SK-N-MC (cell line): ENCODE measurements around the gene GNL3L.
A peak's percentile ranks its signal among the peaks of the same experiment; 100 is the strongest.
"Not testable (repeated sequence)": the region's sequence is repeated elsewhere in the genome, so short reads cannot be mapped to it uniquely, and the experiment has no call there.

Experiments
- DNase-seq: peaks from one replicate; pipeline ENCODE4 v3.0.0-alpha.2; 2011; ENCODE audit warnings: low read depth, low spot score
- H3K27ac ChIP-seq: fragments of 200-600 bp; sonication (generic); 2 replicates; pipeline ENCODE4 v1.5.1; 2016; ENCODE audit warnings: mixed run types
- H3K36me3 ChIP-seq: fragments of 200-600 bp; sonication (generic); 2 replicates; pipeline ENCODE4 v1.6.1; 2017; ENCODE audit warnings: antibody characterized with exemption, low read length, mixed read lengths; ENCODE audit not compliant: insufficient read depth
- H3K4me3 ChIP-seq: fragments of 200-600 bp; sonication (generic); 2 replicates; pipeline ENCODE4 v1.5.1; 2016
- H3K9ac ChIP-seq: fragments of 200-600 bp; sonication (generic); 2 replicates; pipeline ENCODE4 v1.8.0; 2017; ENCODE audit warnings: mixed run types, mixed read lengths; ENCODE audit not compliant: insufficient read length
- H3K9me3 ChIP-seq: fragments of 200-600 bp; sonication (generic); 2 replicates; pipeline ENCODE4 v1.6.1; 2017; ENCODE audit warnings: low read depth, mild to moderate bottlenecking, antibody characterized with exemption, low read length, moderate library complexity, mixed read lengths
- EZH2 ChIP-seq: fragments of 200-600 bp; sonication (generic); IDR thresholded peaks from one replicate; pipeline ENCODE4 v1.6.1; 2017; ENCODE audit warnings: antibody characterized with exemption
- FOXP2 ChIP-seq: optimal IDR thresholded peaks from 2 replicates; pipeline ENCODE3; 2011; ENCODE audit warnings: mild to moderate bottlenecking, moderate library complexity; ENCODE audit not compliant: insufficient read depth; ENCODE audit errors: extremely low read length, control extremely low read depth
- POLR2AphosphoS5 ChIP-seq: IDR thresholded peaks from 2 replicates; pipeline ENCODE4 v1.6.1; 2012; ENCODE audit warnings: mild to moderate bottlenecking, low read depth, low read length, borderline replicate concordance

Gene GNL3L, protein sequence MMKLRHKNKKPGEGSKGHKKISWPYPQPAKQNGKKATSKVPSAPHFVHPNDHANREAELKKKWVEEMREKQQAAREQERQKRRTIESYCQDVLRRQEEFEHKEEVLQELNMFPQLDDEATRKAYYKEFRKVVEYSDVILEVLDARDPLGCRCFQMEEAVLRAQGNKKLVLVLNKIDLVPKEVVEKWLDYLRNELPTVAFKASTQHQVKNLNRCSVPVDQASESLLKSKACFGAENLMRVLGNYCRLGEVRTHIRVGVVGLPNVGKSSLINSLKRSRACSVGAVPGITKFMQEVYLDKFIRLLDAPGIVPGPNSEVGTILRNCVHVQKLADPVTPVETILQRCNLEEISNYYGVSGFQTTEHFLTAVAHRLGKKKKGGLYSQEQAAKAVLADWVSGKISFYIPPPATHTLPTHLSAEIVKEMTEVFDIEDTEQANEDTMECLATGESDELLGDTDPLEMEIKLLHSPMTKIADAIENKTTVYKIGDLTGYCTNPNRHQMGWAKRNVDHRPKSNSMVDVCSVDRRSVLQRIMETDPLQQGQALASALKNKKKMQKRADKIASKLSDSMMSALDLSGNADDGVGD

DNA sequence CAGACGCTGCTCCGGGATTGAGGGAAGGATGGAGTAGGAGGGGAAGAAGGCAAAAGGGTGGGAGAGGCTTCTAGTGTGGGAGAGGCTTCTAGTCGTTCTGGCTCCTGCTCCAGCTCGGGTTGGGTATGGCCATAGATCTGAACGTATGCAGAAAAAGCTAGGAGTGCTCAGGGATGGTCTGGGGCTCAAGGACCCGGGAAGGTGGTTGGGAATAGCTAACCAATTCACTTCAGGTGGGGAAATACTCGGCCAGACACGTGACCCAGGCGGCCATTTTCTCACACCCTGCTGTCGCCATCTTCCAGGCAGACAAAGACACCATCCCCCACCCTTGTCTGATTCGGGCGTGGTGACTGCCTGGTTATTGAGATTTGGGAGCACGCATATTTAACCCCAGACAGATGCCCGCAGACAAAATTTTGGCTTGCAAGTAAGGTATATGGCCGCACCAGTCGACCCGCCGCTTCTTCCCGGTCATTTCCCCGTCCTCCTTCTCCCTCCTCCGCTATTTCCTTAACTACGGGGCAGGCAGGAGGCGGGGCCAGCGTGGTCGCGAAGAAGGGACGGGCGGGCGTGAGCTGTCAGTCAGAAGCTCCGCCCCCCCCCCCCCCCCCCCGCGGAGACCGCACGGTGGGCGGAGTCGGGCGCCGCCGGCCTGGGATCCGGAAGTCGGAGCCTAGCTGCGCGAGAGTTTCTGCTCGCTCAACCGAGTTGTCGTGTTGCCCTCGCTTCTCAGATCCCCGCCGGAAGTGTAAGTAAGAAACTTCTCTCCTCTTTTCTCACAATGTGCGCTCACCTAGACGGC lies at the start of gene GNL3L:
TSS of gene GNL3L (plus strand) at position 668 of the 805 bp plus-strand sequence. CDS start 2,348 bp downstream, outside the sequence.
- H3K27ac ChIP-seq: peak within 1 kb of the TSS; percentile 88
- DNase-seq: peak; percentile 34
- H3K36me3 ChIP-seq: peaks cover 27% of the 10 kb centered on the region
- peak within 1 kb of the TSS; percentile 92 for H3K9ac ChIP-seq
- TF ChIP-seq POLR2AphosphoS5: peak; percentile 70
- no peak for TF ChIP-seq EZH2
- peaks cover 3% of the 10 kb centered on the region; the same call in 1 of the 2 replicates for H3K9me3 ChIP-seq
- peak within 1 kb of the TSS; percentile 87 for H3K4me3 ChIP-seq

DNA sequence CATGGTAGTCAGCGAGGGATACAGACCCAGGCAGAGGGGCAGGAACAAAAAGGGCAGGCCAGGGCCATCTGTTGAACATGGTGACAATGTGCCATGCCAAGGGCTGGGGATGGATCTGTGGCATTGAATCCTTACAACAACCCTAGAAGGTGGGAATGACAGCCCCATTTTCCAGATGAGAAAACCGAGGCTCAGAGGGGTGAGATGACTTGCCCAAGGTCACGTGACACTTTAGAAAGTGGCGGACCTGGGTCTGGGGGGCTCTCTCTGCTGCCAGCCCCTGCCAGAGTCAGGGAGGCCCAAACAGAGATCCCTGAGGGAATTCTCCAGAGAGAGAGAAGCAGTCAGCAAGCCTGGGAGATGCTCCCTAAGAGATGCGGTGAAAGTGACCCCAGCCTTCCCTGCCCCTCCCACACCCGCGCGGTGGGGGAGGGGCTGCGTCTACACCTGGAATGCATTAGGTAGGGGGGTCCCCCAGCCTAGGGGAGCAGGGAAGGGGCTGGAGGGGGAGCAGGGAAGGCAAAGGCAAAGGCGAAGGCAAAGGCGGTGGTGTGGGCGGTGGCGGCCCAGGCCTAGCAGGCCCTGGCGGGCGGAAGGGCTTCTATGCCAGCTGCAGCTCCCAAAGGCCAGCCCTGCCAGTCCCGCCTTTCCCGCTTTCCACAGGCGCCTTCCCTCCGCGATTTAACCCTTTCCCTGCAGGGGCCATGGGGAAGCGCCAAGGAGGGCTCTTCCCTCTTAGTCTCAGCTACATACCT lies 47.0 kb upstream of the GNL3L start:
- TF ChIP-seq POLR2AphosphoS5: no peak
- TF ChIP-seq EZH2: no peak
- TF ChIP-seq FOXP2: no peak
- H3K4me3 ChIP-seq: no peak overlapping the region
- DNase-seq: no peak
- no peak overlapping the region for H3K27ac ChIP-seq
- no peaks in the 10 kb centered on the region for H3K36me3 ChIP-seq
- no peak overlapping the region for H3K9ac ChIP-seq
- no peaks in the 10 kb centered on the region for H3K9me3 ChIP-seq

DNA sequence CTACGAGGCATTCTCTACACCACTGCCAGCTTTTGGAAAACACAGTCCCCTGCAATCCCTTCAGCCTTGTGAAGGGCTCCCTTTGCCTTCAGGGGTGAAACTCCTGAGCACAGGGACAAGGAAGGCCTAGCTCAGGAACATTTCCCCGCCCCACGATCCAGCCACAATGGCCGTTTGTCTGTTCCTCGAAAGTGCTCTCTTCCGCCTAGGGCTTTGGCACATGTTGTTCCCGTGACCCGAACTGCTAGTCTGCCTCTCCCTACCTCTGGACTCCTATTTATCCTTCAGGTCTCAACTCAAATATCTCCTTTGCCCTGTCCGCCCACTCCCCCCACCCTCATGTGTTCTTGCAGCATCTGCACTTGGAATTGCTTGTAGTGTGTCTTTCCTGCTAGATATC lies 46.1 kb upstream of the GNL3L start:
- no peak for DNase-seq
- TF ChIP-seq POLR2AphosphoS5 (no peak), EZH2 (no peak), FOXP2 (no peak)
- Histone ChIP-seq H3K27ac (no peak overlapping the region), H3K36me3 (no peaks in the 10 kb centered on the region), H3K9me3 (no peaks in the 10 kb centered on the region), H3K9ac (no peak overlapping the region), H3K4me3 (no peak overlapping the region)

DNA sequence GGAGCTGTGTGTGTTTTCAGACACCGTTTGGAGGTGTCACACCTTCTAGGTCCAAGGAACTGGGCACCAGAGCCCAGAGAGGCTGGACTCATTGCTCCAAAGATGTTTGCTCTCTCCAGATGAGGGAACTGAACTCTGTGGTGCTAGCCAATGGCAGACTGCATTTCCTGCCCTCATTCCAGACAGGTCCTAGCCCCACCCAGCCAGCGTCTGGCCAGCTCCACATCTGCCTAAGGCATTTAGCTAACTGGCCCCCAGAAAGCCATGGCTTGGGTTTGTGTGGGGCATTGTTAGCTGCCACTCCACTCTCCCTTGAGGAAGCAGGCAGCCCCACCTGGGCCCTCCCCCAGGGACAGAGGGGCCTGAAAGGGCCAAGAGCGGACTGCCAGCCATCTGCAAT lies 45.4 kb upstream of the GNL3L start:
- no peak for DNase-seq
- Histone ChIP-seq H3K27ac (no peak overlapping the region), H3K9me3 (no peaks in the 10 kb centered on the region), H3K4me3 (no peak overlapping the region), H3K36me3 (no peaks in the 10 kb centered on the region), H3K9ac (no peak overlapping the region)
- TF ChIP-seq POLR2AphosphoS5: no peak
- no peak for TF ChIP-seq EZH2
- TF ChIP-seq FOXP2: no peak

DNA sequence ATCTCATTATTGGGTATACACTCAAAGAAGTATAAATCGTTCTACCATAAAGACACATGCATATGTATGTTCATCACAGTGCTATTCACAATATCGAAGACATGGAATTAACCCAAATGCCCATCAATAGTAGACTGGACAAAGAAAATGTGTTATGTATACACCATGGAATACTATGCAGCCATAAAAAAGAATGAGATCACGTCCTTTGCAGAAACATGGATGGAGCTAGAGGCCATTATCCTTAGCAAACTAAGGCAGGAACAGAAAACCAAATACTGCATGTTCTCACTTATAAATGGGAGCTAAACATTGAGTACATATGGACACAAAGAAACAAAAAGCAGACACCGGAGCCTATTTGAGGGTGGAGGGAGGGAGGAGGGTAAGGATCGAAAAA lies 40.2 kb upstream of the GNL3L start:
- DNase-seq, H3K4me3 ChIP-seq, H3K27ac ChIP-seq, H3K9me3 ChIP-seq, H3K9ac ChIP-seq, H3K36me3 ChIP-seq: not testable (repeated sequence)

DNA sequence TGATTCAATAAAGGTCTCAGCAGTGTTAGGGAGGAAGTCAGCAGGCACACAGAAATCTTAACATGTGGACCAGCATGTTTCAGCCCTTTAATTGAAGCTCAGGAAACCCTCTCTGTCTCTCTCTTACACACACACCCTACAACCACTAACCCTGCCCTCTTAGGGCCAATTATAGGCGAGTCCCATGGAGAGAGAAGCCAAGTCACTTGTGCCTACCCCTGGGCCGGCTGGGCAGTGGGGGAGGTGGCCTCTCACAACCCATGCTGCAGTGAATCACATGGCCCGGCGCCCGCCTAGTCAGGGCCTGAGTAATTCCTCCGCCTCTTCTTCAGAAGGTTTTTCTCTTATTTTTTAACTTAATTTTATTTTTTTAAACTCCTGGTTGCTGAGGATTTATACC lies 37.7 kb upstream of the GNL3L start:
- Histone ChIP-seq H3K9ac (no peak overlapping the region), H3K36me3 (no peaks in the 10 kb centered on the region), H3K9me3 (no peaks in the 10 kb centered on the region), H3K4me3 (no peak overlapping the region), H3K27ac (no peak overlapping the region)
- no peak for TF ChIP-seq FOXP2
- no peak for TF ChIP-seq EZH2
- no peak for TF ChIP-seq POLR2AphosphoS5
- no peak for DNase-seq

DNA sequence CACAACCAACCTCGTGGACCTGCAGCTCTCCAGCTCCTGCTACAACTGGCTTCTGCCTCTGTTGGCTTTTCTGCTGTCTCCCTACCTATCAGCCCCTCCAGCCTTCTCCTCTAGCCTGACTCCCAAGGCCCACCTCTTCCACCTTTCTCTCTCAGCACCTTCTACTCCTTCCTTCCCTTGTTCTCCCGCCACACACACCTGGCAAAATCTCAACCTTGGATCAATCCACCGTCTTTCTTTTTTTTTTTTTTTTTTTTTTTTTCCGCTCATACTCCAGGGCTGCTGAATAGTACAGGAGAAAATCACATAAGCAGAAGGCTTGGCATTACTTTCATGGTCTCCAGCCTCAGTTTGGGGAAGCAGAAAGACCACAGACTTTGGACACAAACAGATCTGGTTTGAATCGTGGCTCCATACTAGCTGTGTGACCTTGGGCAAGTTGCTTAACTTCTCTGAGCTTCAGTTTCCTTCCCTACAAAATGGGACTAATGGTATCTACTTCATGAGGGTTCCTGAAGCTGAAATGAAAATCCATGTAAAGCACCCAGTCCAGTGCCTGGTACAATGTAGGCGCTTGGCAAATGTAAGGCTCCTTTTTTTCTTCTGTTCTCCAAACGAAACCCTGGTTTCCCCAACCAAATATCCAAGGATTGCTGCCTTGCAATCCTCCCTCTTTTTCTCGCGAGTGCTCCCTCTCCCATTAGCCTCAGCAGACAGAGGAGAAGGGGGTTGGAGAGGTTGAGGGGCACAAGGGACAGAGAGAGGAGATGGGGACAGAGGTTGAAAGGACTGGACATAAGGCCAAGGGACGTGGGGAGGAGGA lies 35.6 kb upstream of the GNL3L start:
- Histone ChIP-seq H3K9me3 (no peaks in the 10 kb centered on the region), H3K9ac (peak overlapping the region; percentile 79), H3K4me3 (peak overlapping the region; percentile 78), H3K36me3 (no peaks in the 10 kb centered on the region), H3K27ac (no peak overlapping the region)
- TF ChIP-seq FOXP2 (no peak), EZH2 (no peak), POLR2AphosphoS5 (no peak)
- no peak for DNase-seq
